NK-92 treated with Interleukin-12 subunit alpha and Interleukin-12 subunit beta, amount 100 ng/mL, for 24 hours (cell line): Measurements from ENCODE around the gene CHD9.
A peak's percentile ranks its signal among the peaks of the same experiment; 100 is the strongest.
"Not testable (repeated sequence)": the region's sequence is repeated elsewhere in the genome, so short reads cannot be mapped to it uniquely, and the experiment has no call there.

Source experiments
- DNase-seq: peaks from one replicate; lab custom pipeline; 2025; lab: John Stamatoyannopoulos, UW

CHD9 gene

GRCh38 chr16:53131363-53132071 lies 76.7 kb downstream of the CHD9 start:
- peak; percentile 52 for DNase-seq

GRCh38 chr16:53132406-53132805 lies 77.6 kb downstream of the CHD9 start:
- DNase-seq = no peak

DNA sequence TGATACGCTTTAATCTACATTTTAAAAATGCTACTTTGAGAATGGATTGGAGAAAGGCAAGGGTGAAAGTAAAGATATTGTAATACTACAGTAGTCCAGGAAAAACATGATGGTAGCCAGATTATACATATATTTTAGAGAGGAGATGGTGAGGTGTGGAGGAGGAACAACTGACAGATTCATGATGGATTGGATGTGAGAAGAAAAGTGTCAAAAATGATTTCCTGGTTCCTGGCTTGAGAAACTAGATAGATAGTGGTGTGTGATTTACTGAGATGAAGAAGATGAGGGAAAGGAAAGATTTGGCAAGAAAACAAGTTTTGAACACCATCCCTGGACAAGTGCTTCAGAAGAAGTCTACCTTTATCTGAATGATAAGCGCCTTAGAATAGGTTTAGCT lies 80.5 kb downstream of the CHD9 start:
- DNase-seq = no peak

DNA sequence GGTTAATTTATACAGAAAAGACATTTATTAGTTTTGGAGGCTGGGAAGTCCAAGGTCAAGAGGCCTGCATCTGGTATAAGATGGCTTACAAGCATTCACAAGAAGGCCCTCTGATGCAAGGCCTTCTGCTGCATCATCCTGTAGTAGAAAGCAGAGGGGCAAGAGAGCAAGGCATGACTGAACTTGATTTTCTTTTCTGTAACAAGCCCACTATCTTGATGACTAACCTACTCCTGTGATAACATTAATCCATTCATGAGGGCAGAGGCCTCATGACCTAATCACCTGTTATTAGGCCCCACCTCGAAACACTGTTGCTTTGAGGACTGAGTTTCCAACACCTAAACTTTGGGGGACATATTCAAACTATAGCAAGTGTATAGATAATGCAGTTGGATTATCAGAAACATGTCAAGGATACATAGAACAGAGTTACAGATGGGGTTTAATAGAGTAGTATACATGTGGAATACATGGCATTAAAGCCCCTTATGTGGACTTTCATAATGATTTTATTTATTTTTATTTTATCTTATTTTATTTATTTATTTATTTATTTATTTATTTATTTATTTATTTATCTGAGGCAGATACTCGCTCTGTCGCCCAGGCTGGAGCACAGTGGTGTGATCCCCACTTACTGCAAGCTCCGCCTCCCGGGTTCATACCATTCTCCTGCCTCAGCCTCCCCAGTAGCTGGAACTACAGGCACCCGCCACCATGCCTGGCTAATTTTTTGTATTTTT lies 88.2 kb downstream of the CHD9 start:
- DNase-seq = no peak

DNA sequence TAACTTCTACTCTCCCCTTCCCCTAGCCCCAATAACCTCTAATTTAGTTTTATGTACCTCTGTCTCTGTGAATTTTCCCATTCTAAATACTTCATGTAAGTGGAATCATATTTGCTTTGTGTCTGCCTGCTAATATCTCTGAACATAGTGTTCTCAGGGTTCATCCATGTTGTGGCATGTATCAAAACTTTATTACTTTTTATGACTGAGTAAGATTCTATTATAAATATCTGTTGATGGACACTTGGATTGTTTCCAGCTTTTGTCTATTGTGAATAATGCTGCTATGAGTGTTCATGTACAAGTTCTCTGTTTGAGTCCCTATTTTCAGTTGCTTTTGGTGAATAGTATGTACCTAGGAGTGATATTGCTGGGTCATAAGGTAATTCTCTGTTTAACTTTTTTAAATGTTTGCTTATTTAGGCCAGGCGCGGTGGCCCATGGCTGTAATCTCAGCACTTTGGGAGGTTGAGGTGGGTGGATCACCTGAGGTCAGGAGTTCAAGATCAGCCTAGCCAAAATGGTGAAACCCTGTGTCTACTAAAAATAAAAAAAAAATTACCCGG lies 92.8 kb downstream of the CHD9 start:
- no peak for DNase-seq

- no peak for DNase-seq
These were observed 96.0 kb downstream of the CHD9 start for GRCh38 chr16:53150769-53151168.

DNA sequence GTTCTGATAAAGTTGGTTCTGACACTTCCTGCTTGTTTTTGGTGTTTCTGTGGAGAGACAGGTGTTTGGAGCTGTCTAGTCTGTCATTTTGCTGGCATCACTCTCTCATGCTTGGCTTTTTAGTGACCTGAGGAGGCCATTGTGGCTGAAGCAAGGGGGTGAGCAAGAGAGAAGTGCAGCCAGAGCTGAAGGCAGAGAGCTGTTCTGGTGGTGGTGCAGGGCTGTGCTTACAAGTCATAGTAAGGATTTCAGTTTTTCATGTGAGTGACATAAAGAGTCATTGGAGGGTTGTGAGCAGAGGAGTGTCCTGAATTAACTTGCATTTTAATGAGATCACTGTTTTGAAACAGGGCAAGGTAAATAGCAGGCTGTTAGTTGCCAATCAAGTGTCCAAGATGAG lies 97.5 kb downstream of the CHD9 start:
- DNase-seq = no peak

DNA sequence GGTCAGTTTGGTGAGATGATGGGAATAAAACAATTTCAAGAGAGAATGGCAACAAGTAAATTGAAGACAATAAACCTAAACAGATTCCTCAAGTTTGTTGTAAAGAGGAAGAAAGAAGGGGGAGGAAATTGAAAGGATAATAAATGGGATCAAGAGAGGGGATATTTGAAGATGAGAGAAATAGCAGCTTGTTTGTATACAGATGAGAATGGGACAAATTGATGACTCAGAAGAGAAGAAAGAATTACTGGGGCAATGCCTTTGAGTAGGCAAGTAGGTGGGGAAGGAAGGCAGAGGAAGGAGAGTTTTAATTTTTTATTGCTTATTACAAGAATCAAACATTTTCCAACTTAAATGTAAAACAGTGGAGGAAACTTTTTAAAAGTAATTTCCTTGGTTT lies 98.3 kb downstream of the CHD9 start:
- no peak for DNase-seq

DNA sequence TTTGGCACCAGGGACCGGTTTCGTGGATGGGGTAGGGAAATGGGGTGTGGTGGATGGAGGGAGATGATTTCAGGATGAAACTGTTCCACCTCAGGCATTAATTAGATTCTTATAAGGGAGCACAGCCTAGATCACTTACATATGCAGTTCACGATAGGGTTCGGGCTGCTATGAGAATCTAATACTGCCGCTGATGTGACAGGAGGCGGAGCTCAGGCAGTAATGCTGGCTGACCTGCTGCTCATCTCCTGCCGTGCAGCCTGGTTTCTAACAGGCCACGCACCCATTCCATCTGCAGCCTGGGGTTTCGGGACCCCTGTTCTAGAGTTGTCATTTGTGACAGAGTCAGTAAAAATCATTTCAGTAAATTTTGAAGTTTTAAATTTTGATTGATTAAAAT lies 99.7 kb downstream of the CHD9 start:
- no peak for DNase-seq

- no peak for DNase-seq
These were observed 101.7 kb downstream of the CHD9 start for GRCh38 chr16:53156516-53156915.

- DNase-seq = no peak
These were observed 105.1 kb downstream of the CHD9 start for GRCh38 chr16:53159781-53160436.

GRCh38 chr16:53166099-53166498 lies 111.3 kb downstream of the CHD9 start:
- no peak for DNase-seq

DNA sequence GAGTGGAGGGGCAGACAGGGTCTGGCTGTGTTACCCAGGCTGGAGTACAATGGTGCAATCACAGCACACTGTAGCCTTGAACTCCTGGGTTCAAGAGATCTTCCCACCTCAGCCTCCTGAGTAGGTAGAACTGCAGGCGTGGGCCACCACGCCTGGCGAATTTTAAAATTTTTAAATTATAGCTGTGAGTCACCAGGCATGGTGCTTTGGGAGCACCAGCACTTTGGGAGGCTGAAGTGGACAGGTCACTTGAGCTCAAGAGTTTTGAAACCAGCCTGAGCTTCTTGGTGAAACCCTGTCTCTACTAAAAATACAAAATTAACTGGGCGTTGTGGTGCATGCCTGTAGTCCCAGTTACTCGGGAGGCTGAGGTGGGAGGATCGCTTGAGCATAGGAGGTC lies 114.0 kb downstream of the CHD9 start:
- DNase-seq = no peak

- no peak for DNase-seq
These were observed 117.7 kb downstream of the CHD9 start for GRCh38 chr16:53172517-53172916.

DNA sequence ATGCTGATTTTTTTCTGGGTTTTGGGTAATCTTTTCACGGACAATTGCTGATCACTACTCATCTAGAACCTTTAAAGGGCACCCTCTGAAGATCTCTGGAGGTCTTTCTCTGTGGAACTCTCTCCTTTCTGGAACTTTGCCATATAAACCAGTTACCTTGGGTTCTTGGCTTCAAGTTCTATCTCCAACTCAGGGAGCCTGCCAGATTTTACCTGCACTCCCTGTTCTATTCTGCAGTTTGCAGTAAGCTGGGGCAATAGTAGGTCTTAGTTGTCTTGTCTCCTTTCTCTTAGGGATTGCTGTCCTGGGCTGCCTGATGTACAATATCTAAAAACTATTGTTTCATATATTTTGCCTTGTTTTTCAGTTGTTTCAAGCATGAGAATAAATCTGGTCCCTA lies 120.3 kb downstream of the CHD9 start:
- DNase-seq = no peak

DNA sequence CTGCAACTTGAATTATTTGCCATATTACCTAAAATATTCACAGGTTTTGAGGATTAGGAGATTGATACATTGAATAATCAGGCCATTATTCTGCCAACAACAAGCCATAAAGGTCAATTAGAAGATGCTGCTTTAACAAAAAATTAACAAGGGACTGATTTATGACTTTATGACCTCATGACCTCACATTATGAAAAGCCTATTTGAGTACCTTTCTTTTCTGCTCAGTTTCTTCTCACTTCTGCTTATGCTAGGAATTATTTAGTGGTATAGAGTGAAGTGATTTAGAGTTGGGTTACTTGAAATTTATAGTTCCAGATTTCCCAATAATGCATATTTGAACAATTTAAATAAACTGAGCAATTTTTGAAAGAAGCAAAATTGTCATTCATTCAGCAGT lies 121.6 kb downstream of the CHD9 start:
- DNase-seq = no peak

DNA sequence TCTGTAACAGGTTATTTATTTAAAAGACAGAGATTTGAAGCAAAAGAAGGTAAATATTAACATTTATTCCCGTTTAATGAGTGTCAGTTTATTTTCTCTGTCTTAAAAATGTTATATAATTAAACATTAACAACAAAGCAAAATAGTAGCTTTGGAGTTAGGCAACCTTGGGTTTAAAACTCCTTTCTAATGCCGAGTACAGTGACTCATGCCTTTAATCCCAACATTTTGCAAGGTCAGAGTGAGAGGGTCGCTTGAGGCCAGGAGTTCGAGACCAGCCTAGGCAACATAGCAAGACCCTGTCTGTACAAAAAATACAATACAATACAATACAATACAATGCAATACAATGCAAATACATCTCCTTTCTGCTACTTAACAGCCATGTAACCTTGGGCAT lies 128.7 kb downstream of the CHD9 start:
- no peak for DNase-seq

DNA sequence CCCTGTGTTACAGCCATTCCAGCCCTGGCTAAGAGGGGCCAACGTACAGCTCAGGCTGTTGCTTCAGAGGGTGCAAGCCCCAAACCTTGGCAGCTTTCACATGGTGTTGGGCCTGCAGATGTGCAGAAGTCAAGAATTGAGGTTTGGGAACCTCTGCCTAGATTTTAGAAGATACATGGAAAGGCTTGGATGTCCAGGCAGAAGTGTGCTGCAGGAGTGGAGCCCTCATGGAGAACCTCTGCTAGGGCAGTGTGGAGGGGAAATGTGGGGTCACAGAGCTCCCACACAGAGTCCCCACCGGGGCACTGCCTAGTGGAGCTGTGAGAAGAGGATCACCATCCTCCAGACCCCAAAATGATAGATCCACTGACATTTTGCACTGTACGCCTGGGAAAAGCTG lies 130.9 kb downstream of the CHD9 start:
- not testable (repeated sequence) for DNase-seq

DNA sequence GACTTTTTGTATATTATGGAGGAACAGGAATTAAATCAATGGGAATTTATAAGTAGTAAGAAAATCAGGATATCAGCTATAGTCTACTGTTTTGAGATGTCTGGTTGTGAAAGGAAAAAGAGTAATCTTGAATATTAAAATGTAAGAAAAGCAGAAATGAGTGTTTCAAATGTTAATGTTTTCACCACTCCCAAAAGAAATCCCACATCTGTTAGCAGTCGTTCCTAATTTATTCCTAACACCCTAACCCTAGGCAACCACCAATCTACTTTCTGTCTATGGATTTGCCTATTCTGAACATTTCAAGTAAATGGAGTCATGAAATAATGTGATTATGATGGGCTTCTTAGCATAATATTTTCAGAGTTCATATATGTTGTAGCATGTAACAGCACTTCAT lies 133.0 kb downstream of the CHD9 start:
- no peak for DNase-seq

DNA sequence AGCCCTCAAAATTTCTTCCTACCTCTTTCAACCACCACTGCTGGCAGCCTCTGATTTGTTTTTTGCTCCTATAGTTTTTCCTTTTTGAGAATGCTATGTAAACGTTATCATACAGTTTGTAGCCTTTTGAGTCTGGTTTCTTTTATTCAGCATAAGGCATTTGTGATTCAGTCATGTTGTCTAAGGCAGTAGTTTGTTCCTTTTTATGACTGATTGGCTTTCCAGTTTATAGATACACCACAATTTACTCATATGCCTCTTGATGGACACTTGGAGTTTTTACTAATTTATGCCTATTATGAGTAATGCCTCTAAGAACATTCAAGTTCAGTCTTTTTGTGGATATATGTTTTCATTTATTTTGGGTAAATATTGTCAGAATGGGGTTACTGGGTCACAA lies 136.6 kb downstream of the CHD9 start:
- DNase-seq = no peak

GRCh38 chr16:53198933-53199332 lies 144.1 kb downstream of the CHD9 start:
- no peak for DNase-seq

- DNase-seq = no peak
These were observed 147.1 kb downstream of the CHD9 start for GRCh38 chr16:53201900-53202299.

DNA sequence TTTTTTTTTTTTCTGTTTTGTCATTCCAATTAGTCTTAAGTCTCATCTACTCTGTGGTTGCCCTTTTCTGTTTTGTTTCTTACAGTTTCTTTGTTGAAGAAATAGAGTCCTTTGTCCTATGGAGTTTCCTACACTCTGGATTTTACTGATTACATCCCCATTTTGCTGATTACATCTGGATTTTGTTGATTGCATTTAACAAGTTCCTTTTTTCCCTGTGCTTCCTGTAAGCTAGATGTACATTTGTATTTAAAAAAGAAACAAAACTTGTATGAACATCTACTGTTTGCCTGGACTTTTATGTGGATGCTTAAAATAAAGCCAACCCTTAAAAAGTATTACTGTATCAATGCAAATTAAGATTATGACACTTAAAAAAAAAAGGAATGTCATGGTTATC lies 147.6 kb downstream of the CHD9 start:
- no peak for DNase-seq
